SK-N-SH (cell line): ENCODE measurements around the gene RNF32. TPM values are rescaled to one million over a fixed set of nuclear protein-coding genes. Genes with fewer than 3 reads are reported as not detected.
A peak's percentile ranks its signal among the peaks of the same experiment; 100 is the strongest.
"Not testable (repeated sequence)": the region's sequence is repeated elsewhere in the genome, so short reads cannot be mapped to it uniquely, and the experiment has no call there.

ENCODE experiments used
- CTCF ChIA-PET: fragments of 300-600, 350-600 bp; formaldehyde crosslinking; extraction: SDS; loops from one replicate; lab custom pipeline; 2021; lab: Yijun Ruan, JAX
- POLR2A ChIA-PET: fragments of 350-600 bp; sonication (Branson Sonifier 250); formaldehyde crosslinking; extraction: SDS; loops from one replicate; lab custom pipeline; 2020; ENCODE audit warnings: antibody characterized with exemption, inconsistent platforms; lab: Yijun Ruan, JAX
- DNase-seq: peaks from one replicate; pipeline ENCODE4 v3.0.0; 2012
- H2AFZ ChIP-seq: fragments of 200-600 bp; sonication (generic); 2 replicates; pipeline ENCODE4 v1.8.1; 2016; ENCODE audit warnings: antibody characterized with exemption, mild to moderate bottlenecking, low read depth
- H3F3A ChIP-seq: fragments of 200-600 bp; sonication (generic); replicated peaks from 2 replicates; pipeline ENCODE3; 2016; ENCODE audit warnings: antibody characterized with exemption, mild to moderate bottlenecking; ENCODE audit not compliant: insufficient read depth
- H3K27ac ChIP-seq, 2 experiments: fragments of 200-500 bp in 1 of 2; fragments of 200-600 bp in 1 of 2; sonication (Bioruptor generic) in 1 of 2; sonication (generic), shearing (Covaris generic) in 1 of 2; 2 replicates each; pipeline versions ENCODE4 v1.5.1 to v1.6.1; 2014 to 2016; ENCODE audit warnings: low read depth in 2 of 2, inconsistent platforms in 1 of 2, low read length in 1 of 2, mild to moderate bottlenecking in 1 of 2, mixed read lengths in 1 of 2
- H3K27me3 ChIP-seq: fragments of 200-600 bp; sonication (generic), shearing (Covaris generic); 2 replicates; pipeline ENCODE4 v1.6.1; 2016; ENCODE audit warnings: mixed run types; ENCODE audit not compliant: insufficient read depth
- H3K36me3 ChIP-seq, 2 experiments: fragments of 200-500 bp in 1 of 2; fragments of 200-600 bp in 1 of 2; sonication (Bioruptor generic) in 1 of 2; sonication (generic) in 1 of 2; replicated peaks in 1 of 2; 2 replicates each; pipeline versions ENCODE3 to v1.5.1; 2014 to 2016; ENCODE audit warnings: low read length in 1 of 2, mild to moderate bottlenecking in 1 of 2; ENCODE audit not compliant: insufficient read depth in 2 of 2, control insufficient read depth in 1 of 2
- H3K4me1 ChIP-seq, 2 experiments: fragments of 200-500 bp in 1 of 2; fragments of 200-600 bp in 1 of 2; sonication (Bioruptor generic) in 1 of 2; sonication (generic), shearing (Covaris generic) in 1 of 2; 2 replicates each; pipeline versions ENCODE4 v1.5.1 to v1.6.1; 2014 to 2016; ENCODE audit warnings: low read depth in 1 of 2, low read length in 1 of 2, mixed run types in 1 of 2; ENCODE audit not compliant: insufficient read depth in 2 of 2, control insufficient read depth in 1 of 2
- H3K4me2 ChIP-seq: fragments of 200-600 bp; sonication (generic), shearing (Covaris generic); 2 replicates; pipeline ENCODE4 v1.6.1; 2017; ENCODE audit warnings: mixed run types
- H3K4me3 ChIP-seq, 2 experiments: fragments of 200-500 bp in 1 of 2; fragments of 200-600 bp in 1 of 2; sonication (Bioruptor generic) in 1 of 2; sonication (generic), shearing (Covaris generic) in 1 of 2; 2 replicates each; pipeline versions ENCODE4 v1.5.1 to v1.8.1; 2014 to 2016; ENCODE audit warnings: low read depth in 2 of 2, inconsistent platforms in 1 of 2, low read length in 1 of 2, mild to moderate bottlenecking in 1 of 2, mixed read lengths in 1 of 2, moderate library complexity in 1 of 2
- H3K79me2 ChIP-seq: fragments of 200-600 bp; sonication (generic); 2 replicates; pipeline ENCODE4 v1.8.1; 2017; ENCODE audit warnings: mild to moderate bottlenecking; ENCODE audit not compliant: insufficient read depth
- H3K9ac ChIP-seq: fragments of 200-600 bp; sonication (generic); 2 replicates; pipeline ENCODE4 v1.6.1; 2017; ENCODE audit warnings: mixed run types
- H3K9me2 ChIP-seq: fragments of 200-600 bp; sonication (generic); 2 replicates; pipeline ENCODE4 v1.6.1; 2017; ENCODE audit warnings: mixed run types
- H3K9me3 ChIP-seq: fragments of 200-600 bp; sonication (generic); 2 replicates; pipeline ENCODE4 v1.6.1; 2017; ENCODE audit warnings: mixed run types, mild to moderate bottlenecking, moderate library complexity
- H4K20me1 ChIP-seq: fragments of 200-600 bp; sonication (generic); 2 replicates; pipeline ENCODE4 v1.6.1; 2017; ENCODE audit warnings: mild to moderate bottlenecking, mixed run types; ENCODE audit not compliant: insufficient read depth
- EZH2phosphoT487 ChIP-seq: fragments of 200-600 bp; sonication (generic); IDR thresholded peaks from 2 replicates; pipeline ENCODE4 v1.6.1; 2017; ENCODE audit warnings: low read depth, mixed run types, mild to moderate bottlenecking, antibody characterized with exemption, moderate library complexity, borderline replicate concordance
- FOXJ3 ChIP-seq: sonication (generic); formaldehyde crosslinking; IDR thresholded peaks from 2 replicates; pipeline ENCODE4 v1.5.1; 2020; ENCODE audit warnings: mild to moderate bottlenecking, missing genetic modification reagents
- RFX5 ChIP-seq: IDR thresholded peaks from 2 replicates; pipeline ENCODE4 v1.6.1; 2012; ENCODE audit warnings: mild to moderate bottlenecking, improper control_type of control experiment, low read length
- TAF1 ChIP-seq: IDR thresholded peaks from 2 replicates; pipeline ENCODE4 v1.6.1; 2012; ENCODE audit warnings: low read depth, mild to moderate bottlenecking, low read length, moderate library complexity, borderline replicate concordance
- YY1 ChIP-seq: IDR thresholded peaks from 2 replicates; pipeline ENCODE4 v1.4.0; 2012; ENCODE audit warnings: low read depth, mild to moderate bottlenecking
- WGBS: methylation state at CpG from one replicate; pipeline ENCODE4 v1.1.6; 2017; ENCODE audit warnings: low lambda C conversion rate; 5-methylcytosine and 5-hydroxymethylcytosine counted together
- polyA plus RNA-seq, 3 experiments: library from polyadenylated mRNA; depleted of rRNA; stranded (reverse); fragments of >200 nt; gene quantifications; 2 replicates each; pipeline ENCODE4 v1.2.3, GENCODE V29; 2012
- TF ChIP-seq, protein P1 (sequence below): IDR thresholded peaks from 2 replicates; pipeline ENCODE4 v1.4.0; 2012; ENCODE audit warnings: low read depth, borderline replicate concordance

Gene RNF32
- polyA plus RNA-seq, 1 of the 3 experiments (the other 2 are of a cell fraction): 2.3 TPM

DNA sequence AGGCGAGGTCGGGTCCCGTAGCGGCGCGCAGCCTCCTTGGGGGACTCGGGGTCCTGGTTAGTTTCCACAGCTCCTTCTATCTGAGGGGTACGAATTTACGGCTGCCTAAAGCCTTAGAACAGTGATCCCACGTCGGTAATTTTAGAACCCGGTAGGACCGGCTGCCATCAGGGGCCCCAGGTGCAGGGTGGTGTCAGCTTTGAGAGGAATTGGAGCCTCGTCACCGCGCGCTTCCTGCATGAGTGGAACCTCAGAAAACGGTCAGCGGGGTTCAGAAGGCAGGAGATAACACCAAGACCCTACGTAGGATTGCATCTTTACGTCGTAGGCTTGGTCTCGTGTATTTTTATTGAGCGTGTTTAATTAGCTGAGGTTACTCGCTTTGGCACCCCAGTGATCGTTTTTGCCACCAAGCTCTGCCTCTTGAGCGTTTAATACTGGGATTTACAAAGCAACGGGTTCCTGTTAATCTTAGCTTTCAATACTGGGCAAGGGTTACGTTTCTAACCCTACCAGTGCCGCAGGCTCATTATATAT, 443 bp downstream of the RNF32 start:
- Histone ChIP-seq H3F3A (no peaks in the 10 kb centered on the region), H3K79me2 (no peaks in the 10 kb centered on the region), H3K27ac (peak overlapping the region; percentile 32 to 89; a peak in 3 of 4 replicates), H3K36me3 (no peaks in the 10 kb centered on the region), H3K27me3 (no peaks in the 10 kb centered on the region), H3K4me2 (peak overlapping the region; percentile 79), H4K20me1 (no peaks in the 10 kb centered on the region), H3K9me3 (no peaks in the 10 kb centered on the region), H3K4me1 (peaks cover 9 to 19% of the 10 kb centered on the region in 2 experiments; a peak in 3 of 4 replicates), H3K9ac (peak overlapping the region; percentile 80), H3K9me2 (no peaks in the 10 kb centered on the region), H3K4me3 (peak overlapping the region; percentile 78 to 100), H2AFZ (peak overlapping the region; percentile 88)
- TF ChIP-seq FOXJ3 (CRISPR knock-in tag): 0 out of 2 replicates have a peak, but pooled peaks have one; percentile 9
- TF ChIP-seq TAF1: 0 out of 2 replicates have a peak, but pooled peaks have one; percentile 54
- TF ChIP-seq EZH2phosphoT487: no peak
- TF ChIP-seq YY1: peak; percentile 49; the same call in 1 of the 2 replicates
- WGBS: 10% methylated on average over 27 of the region's 30 CpGs
- no peak for DNase-seq
- POLR2A ChIA-PET: no interaction called here
- CTCF ChIA-PET: interaction anchor here (0.8 to 1.7 kb wide), 7 partner anchors 10 to 175 kb away, joined by 3 to 5 read pairs (median 3); no protein-coding TSS in a partner anchor

DNA sequence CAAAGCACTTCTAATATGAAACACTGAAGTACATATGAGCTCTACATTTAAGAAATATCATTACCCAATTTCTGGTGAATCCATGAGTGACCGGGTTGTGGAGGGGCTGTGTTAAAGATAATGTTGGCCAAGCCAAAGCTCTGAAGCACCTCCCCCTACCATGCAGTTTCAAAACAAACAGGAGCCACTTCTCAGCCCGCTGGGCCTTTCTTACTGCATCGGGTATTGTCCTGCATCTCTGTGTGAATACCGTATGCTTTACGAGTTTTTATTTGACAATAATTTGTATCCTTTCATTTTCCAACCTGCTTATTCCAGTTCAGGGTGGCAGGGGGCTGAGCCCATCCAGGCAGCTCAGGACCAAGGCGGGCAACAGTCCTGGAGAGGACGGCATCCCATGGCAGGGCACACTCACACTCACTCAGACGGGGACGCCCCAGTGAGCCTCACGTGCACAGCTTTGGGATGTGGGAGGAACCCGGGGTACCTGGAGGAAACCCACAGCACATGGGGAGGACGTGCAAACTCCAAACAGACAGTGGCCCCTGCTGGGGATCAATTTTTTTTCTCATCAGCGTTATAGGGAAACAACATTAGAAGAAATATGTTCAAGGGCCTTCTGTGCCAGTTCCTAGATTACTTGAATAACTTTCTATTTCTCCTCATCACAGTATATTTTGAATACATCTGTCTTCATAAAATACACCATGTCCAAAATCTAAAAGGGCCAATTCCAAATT, 1.9 kb downstream of the RNF32 start:
- Histone ChIP-seq H3F3A (no peaks in the 10 kb centered on the region), H3K9me3 (no peaks in the 10 kb centered on the region), H3K4me3 (no peak overlapping the region), H3K9me2 (no peaks in the 10 kb centered on the region), H3K4me2 (no peak overlapping the region), H3K27me3 (no peaks in the 10 kb centered on the region), H3K27ac (no peak overlapping the region), H2AFZ (no peak overlapping the region), H3K79me2 (no peaks in the 10 kb centered on the region), H3K36me3 (no peaks in the 10 kb centered on the region), H3K4me1 (peaks cover 9 to 19% of the 10 kb centered on the region in 2 experiments; a peak in 3 of 4 replicates), H4K20me1 (no peaks in the 10 kb centered on the region), H3K9ac (no peak overlapping the region)
- POLR2A ChIA-PET: no interaction called here
- CTCF ChIA-PET: interaction anchor here (1.0 to 2.4 kb wide), 5 partner anchors 10 to 174 kb away, joined by 3 to 8 read pairs (median 3); no protein-coding TSS in a partner anchor
- DNase-seq: no peak
- TF ChIP-seq, protein P1, sequence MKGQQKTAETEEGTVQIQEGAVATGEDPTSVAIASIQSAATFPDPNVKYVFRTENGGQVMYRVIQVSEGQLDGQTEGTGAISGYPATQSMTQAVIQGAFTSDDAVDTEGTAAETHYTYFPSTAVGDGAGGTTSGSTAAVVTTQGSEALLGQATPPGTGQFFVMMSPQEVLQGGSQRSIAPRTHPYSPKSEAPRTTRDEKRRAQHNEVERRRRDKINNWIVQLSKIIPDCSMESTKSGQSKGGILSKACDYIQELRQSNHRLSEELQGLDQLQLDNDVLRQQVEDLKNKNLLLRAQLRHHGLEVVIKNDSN: no peak
- TF ChIP-seq EZH2phosphoT487 (no peak), RFX5 (no peak)
- WGBS: 94% methylated on average over 13 of the region's 13 CpGs

DNA sequence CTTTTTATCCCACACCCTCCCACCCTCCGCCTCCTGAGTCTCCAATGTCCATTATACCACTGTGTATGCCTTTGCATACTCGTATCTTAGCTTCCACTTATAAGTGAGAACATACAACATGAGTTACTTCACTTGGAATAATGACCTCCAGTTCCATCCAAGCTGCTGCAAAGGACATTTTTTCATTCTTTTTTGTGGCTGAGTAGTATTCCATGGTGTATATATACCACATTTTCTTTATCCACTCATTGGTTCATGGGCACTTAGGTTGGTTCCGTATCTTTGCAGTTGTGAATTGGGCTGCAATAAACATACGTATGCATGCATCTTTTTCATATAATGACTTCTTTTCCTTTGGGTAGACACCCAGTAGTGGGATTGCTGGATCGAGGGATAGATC, 6.8 kb downstream of the RNF32 start:
- H3K27me3 ChIP-seq, H3K4me1 ChIP-seq, H3K4me2 ChIP-seq, H3K4me3 ChIP-seq, H3K9me2 ChIP-seq, CTCF ChIA-PET, H4K20me1 ChIP-seq, POLR2A ChIA-PET, H3K27ac ChIP-seq, DNase-seq, H3K36me3 ChIP-seq, H3K9ac ChIP-seq, H3K79me2 ChIP-seq, H2AFZ ChIP-seq, H3K9me3 ChIP-seq, H3F3A ChIP-seq: not testable (repeated sequence)
- 83% methylated on average over 5 of the region's 5 CpGs for WGBS
